Muscle of leg (tissue), 11 donors: ENCODE measurements around the gene PRICKLE2. TPM values are rescaled to one million over a fixed set of nuclear protein-coding genes. Genes with fewer than 3 reads are reported as not detected.

Source experiments
- DNase-seq: peaks from one replicate; pipeline ENCODE4 v3.0.0; 2013
- H3K27ac ChIP-seq: one replicate; pipeline ENCODE4 v1.5.1; 2013; ENCODE audit warnings: mild to moderate bottlenecking, low read length, control low read depth
- H3K27me3 ChIP-seq: one replicate; pipeline ENCODE4 v1.6.1; 2013; ENCODE audit warnings: low read length; ENCODE audit not compliant: control insufficient read depth, insufficient read depth
- H3K36me3 ChIP-seq: one replicate; pipeline ENCODE4 v1.6.1; 2013; ENCODE audit warnings: low read length; ENCODE audit not compliant: control insufficient read depth, insufficient read depth
- H3K4me1 ChIP-seq: one replicate; pipeline ENCODE4 v1.6.1; 2013; ENCODE audit warnings: low read length; ENCODE audit not compliant: control insufficient read depth, insufficient read depth
- H3K4me3 ChIP-seq: one replicate; pipeline ENCODE4 v1.5.1; 2013; ENCODE audit warnings: low read length, control low read depth
- H3K9me3 ChIP-seq: replicated peaks from 2 replicates; pipeline ENCODE4 v1.6.1; 2013; ENCODE audit warnings: low read depth, low read length; ENCODE audit not compliant: control insufficient read depth
- WGBS: methylation state at CpG from one replicate; pipeline ENCODE4 v1.1.5; 2013; ENCODE audit warnings: missing lambda C conversion rate; ENCODE audit not compliant: insufficient coverage; 5-methylcytosine and 5-hydroxymethylcytosine counted together
- polyA plus RNA-seq, 8 donors: library from polyadenylated mRNA; unstranded; fragments of 120-200 nt; gene quantifications; one replicate each; pipeline versions ENCODE4 v1.2.1 to v1.2.3, GENCODE V29; 2013; ENCODE audit warnings: inconsistent platforms in 1 of 8, low replicate concordance in 1 of 8; ENCODE audit not compliant: insufficient read length in 8 of 8, insufficient read depth in 1 of 8
- total RNA-seq: library from RNA; stranded (reverse); fragments of 120-200 nt; gene quantifications from one replicate; pipeline ENCODE4 v1.2.4, GENCODE V29; 2013

PRICKLE2 gene
- total and polyA plus RNA-seq, 9 donors = 6.4 to 14.6 (median 10.0) TPM

- Histone ChIP-seq H3K4me3 (no peak overlapping the region), H3K4me1 (peaks cover 20% of the 10 kb centered on the region), H3K27me3 (no peaks in the 10 kb centered on the region), H3K27ac (no peak overlapping the region), H3K9me3 (peaks cover 11% of the 10 kb centered on the region), H3K36me3 (peaks cover 9% of the 10 kb centered on the region)
- WGBS = 90% methylated on average over 1 of the region's 3 CpGs
- no peak for DNase-seq
These were observed 10.3 kb upstream of the PRICKLE2 start for GRCh38 chr3:64235605-64236004.

- no peak overlapping the region for H3K4me3 ChIP-seq
- peaks cover 11% of the 10 kb centered on the region for H3K9me3 ChIP-seq
- H3K27ac ChIP-seq = no peak overlapping the region
- H3K4me1 ChIP-seq = peaks cover 12% of the 10 kb centered on the region
- DNase-seq = no peak
- H3K27me3 ChIP-seq = no peaks in the 10 kb centered on the region
- WGBS = no CpG with 5 or more reads among the region's 5 CpGs
- peaks cover 9% of the 10 kb centered on the region for H3K36me3 ChIP-seq
These were observed 9.3 kb upstream of the PRICKLE2 start for GRCh38 chr3:64234571-64234970.

GRCh38 chr3:64232821-64233220, 7.6 kb upstream of the PRICKLE2 start:
- Histone ChIP-seq H3K4me3 (no peak overlapping the region), H3K36me3 (peaks cover 9% of the 10 kb centered on the region), H3K9me3 (peaks cover 10% of the 10 kb centered on the region), H3K27me3 (no peaks in the 10 kb centered on the region), H3K4me1 (no peaks in the 10 kb centered on the region), H3K27ac (no peak overlapping the region)
- 94% methylated on average over 3 of the region's 4 CpGs for WGBS
- no peak for DNase-seq

- Histone ChIP-seq H3K27me3 (no peaks in the 10 kb centered on the region), H3K4me3 (no peak overlapping the region), H3K27ac (no peak overlapping the region), H3K4me1 (peaks cover 18% of the 10 kb centered on the region), H3K9me3 (no peaks in the 10 kb centered on the region), H3K36me3 (no peaks in the 10 kb centered on the region)
- no CpG with 5 or more reads among the region's 1 CpG for WGBS
- no peak for DNase-seq
These were observed 4.6 kb upstream of the PRICKLE2 start for GRCh38 chr3:64229903-64230302.

GRCh38 chr3:64228110-64228509, 2.8 kb upstream of the PRICKLE2 start:
- Histone ChIP-seq H3K4me3 (no peak overlapping the region), H3K27ac (no peak overlapping the region), H3K9me3 (no peaks in the 10 kb centered on the region), H3K4me1 (peaks cover 28% of the 10 kb centered on the region), H3K27me3 (no peaks in the 10 kb centered on the region), H3K36me3 (no peaks in the 10 kb centered on the region)
- WGBS = no CpG with 5 or more reads among the region's 1 CpG
- DNase-seq = no peak

GRCh38 chr3:64226730-64227129, 1.5 kb upstream of the PRICKLE2 start:
- Histone ChIP-seq H3K4me1 (peaks cover 35% of the 10 kb centered on the region), H3K36me3 (no peaks in the 10 kb centered on the region), H3K27ac (peak overlapping the region; percentile 31), H3K27me3 (no peaks in the 10 kb centered on the region), H3K9me3 (no peaks in the 10 kb centered on the region), H3K4me3 (no peak overlapping the region)
- 56% methylated on average over 1 of the region's 3 CpGs for WGBS
- peak; percentile 56 for DNase-seq

- Histone ChIP-seq H3K4me1 (peaks cover 39% of the 10 kb centered on the region), H3K27me3 (no peaks in the 10 kb centered on the region), H3K36me3 (no peaks in the 10 kb centered on the region), H3K4me3 (no peak overlapping the region), H3K9me3 (no peaks in the 10 kb centered on the region), H3K27ac (peak overlapping the region; percentile 92)
- no peak for DNase-seq
- WGBS = no CpG with 5 or more reads among the region's 7 CpGs
These were observed 631 bp upstream of the PRICKLE2 start for GRCh38 chr3:64225695-64226499.

- Histone ChIP-seq H3K27ac (peak overlapping the region; percentile 92), H3K9me3 (no peaks in the 10 kb centered on the region), H3K4me1 (peaks cover 52% of the 10 kb centered on the region), H3K4me3 (peak overlapping the region; percentile 46), H3K36me3 (no peaks in the 10 kb centered on the region), H3K27me3 (no peaks in the 10 kb centered on the region)
- peak; percentile 87 for DNase-seq
- 31% methylated on average over 5 of the region's 9 CpGs for WGBS
These were observed 1.2 kb downstream of the PRICKLE2 start for GRCh38 chr3:64223791-64224745.

GRCh38 chr3:64222501-64223111, 2.7 kb downstream of the PRICKLE2 start:
- WGBS = 60% methylated on average over 3 of the region's 3 CpGs

More at GRCh38 chr3:64222501-64223111, 2.7 kb downstream of the PRICKLE2 start:
- DNase-seq = peak; percentile 41
- Histone ChIP-seq H3K36me3 (no peaks in the 10 kb centered on the region), H3K27me3 (no peaks in the 10 kb centered on the region), H3K4me1 (peaks cover 57% of the 10 kb centered on the region), H3K4me3 (no peak overlapping the region), H3K9me3 (no peaks in the 10 kb centered on the region), H3K27ac (peak overlapping the region; percentile 92)
